Left lobe of liver (tissue), 2 donors: ENCODE data around the gene PRSS53. TPM values are rescaled to one million over a fixed set of nuclear protein-coding genes. Genes with fewer than 3 reads are reported as not detected.
A peak's percentile ranks its signal among the peaks of the same experiment; 100 is the strongest.
"Not testable (repeated sequence)": the region's sequence is repeated elsewhere in the genome, so short reads cannot be mapped to it uniquely, and the experiment has no call there.

ENCODE experiments used
- ATAC-seq: fragments of 200-7000 bp; cut with Tn5 transposase; one replicate; pipeline ENCODE4 v1.9.1; 2020; ENCODE audit warnings: mild to moderate bottlenecking, moderate library complexity
- DNase-seq: peaks from one replicate; pipeline ENCODE4 v3.0.0-alpha.2; 2020; ENCODE audit warnings: low spot score
- total RNA-seq: library from RNA; stranded (reverse); gene quantifications from one replicate; pipeline ENCODE4 v1.2.1, GENCODE V29; 2021
- donor health status: DM: no; HTN: no; CAD: no; lungs with moderate emphysema.
- donor health status: DM: no; HTN: yes; CAD: no.

The PRSS53 gene
- total RNA-seq = 4.4 TPM

DNA sequence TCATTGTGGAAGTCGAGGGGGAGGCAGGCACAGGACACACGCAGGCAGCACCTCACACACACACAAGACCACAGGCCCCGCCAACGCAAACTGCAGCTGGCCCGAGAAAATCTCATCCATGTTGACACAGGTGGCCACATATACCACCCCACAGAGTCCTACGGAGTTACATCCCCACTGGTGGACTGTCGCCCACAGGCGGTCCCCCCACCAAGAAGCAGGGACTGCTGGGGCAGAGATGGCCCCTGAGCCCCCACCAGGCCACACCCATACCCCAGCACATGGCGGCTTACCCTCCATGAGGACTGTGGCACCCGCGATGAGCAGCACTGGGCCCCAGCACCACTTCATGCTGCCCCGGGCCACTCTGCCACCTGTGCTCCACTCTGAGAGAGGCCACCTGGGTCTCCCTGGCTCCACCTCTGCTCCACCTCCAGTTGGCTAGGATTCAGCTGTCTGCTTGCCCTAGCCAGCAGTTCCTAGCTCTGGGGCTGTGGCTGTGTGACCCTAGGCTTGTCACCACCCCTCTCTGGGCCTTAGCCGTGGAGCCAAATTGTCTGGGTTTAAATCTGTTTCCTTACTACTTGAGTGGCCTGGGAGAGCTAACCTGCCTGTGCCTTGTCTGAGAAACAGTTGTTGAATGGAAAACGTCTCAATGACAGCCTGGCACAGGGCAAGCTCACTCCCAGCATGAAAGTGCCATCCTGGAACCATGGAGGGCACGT lies at the start of gene PRSS53:
Gene PRSS53 (minus strand): TSS at position 485 of the 725 bp plus-strand sequence. CDS start 134 bp downstream, at position 351.
- peak; percentile 5 for ATAC-seq
- DNase-seq = no peak

- DNase-seq = not testable (repeated sequence)
Observed at GRCh38 chr16:31136822-31137499, 48.2 kb upstream of the PRSS53 start.

GRCh38 chr16:31136287-31136662 lies 47.5 kb upstream of the PRSS53 start:
- no peak for ATAC-seq
- no peak for DNase-seq

More at GRCh38 chr16:31136822-31137499, 48.2 kb upstream of the PRSS53 start:
- ATAC-seq = not testable (repeated sequence)

DNA sequence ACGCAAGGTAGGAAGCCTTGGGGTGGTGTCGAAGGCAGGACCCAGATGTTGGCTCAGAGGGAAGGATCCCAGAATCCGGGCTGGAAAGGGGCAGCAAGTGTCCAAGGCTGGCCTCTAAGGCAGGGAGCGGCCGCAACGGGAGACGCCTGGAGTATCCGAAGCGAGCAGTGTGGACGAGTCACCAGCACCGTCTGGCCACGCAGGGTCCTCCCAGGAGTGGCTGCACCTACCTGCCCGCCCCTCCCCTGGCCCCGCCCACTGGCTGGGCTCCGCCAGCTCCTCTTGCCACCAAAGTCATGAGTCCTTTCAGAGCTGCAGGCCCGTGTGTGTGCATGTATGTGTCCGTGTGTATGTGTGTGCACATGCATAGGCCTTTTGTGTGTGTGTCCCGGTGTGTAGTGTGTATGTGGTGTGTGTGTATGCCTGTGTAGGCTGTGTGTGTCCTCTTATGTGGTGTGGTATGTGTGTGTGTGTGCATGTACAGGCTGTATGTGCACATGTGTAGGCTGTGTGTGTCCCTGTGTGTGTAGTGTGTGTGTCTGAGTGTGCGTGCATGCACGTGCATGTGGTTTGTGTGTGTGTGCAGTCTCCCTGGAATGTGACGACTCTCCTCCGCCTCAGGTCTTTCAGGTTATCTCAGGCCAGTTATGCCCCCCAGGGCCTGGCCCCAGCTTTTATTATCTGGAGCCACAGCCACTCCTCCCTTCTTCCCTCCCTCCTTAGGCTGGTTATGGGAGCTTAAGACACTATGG lies 47.0 kb upstream of the PRSS53 start, which contains the start of gene PRSS8:
Gene PRSS8 (minus strand): TSS at position 193 of the 752 bp plus-strand sequence. CDS start 229 bp downstream, outside the sequence.
- peak; percentile 88 for DNase-seq
- ATAC-seq = peak; percentile 87

GRCh38 chr16:31134625-31135534 lies 46.1 kb upstream of the PRSS53 start:
- ATAC-seq (peak; percentile 55), DNase-seq (no peak)

- ATAC-seq (no peak), DNase-seq (no peak)
Observed at GRCh38 chr16:31134091-31134571, 45.4 kb upstream of the PRSS53 start.

DNA sequence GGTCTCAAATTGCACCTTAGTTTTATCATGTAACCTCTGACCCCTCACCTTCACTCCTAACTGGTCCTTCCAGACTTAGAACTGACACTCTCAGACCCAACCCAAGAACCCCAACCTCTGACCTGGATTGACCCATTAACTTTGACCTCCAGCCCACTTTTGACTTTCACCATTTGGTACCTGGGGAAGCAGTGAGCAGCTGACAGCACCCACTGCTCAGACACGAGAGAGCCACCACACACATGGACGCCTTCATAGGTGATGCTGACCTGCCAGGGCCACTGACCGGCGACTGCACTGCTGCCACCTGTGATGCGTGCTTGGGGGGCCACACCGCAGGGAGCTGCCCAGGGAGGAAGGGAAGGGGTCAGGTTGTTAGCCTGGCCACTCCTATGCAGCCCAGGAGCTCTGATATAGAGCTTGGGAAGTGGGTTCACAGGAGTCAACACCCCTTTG lies 44.3 kb upstream of the PRSS53 start:
- ATAC-seq (no peak), DNase-seq (no peak)

GRCh38 chr16:31132303-31132979 lies 43.7 kb upstream of the PRSS53 start:
- DNase-seq (no peak), ATAC-seq (no peak)

DNA sequence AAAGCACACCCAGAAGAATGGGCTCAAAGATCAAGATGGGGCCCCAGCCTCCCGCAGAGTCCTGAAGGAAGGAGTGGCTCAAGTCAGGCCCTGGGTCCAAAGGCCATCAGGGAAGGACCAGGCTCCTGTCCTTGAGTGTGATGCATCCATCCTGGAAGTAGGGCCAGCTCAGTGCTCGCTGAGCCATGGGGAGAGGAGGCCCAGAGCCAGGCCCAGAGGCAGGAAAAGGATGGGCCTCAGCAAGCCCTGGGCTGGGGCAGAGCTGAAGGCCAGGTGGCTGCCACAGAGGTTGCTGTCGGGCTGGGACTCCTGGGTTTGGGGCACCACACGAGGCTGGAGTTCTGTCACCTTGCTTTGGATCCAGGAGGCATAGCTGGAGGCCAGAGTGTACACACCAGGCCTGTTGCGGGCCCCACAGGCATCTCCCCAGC lies 43.1 kb upstream of the PRSS53 start:
- no peak for DNase-seq
- no peak for ATAC-seq

DNA sequence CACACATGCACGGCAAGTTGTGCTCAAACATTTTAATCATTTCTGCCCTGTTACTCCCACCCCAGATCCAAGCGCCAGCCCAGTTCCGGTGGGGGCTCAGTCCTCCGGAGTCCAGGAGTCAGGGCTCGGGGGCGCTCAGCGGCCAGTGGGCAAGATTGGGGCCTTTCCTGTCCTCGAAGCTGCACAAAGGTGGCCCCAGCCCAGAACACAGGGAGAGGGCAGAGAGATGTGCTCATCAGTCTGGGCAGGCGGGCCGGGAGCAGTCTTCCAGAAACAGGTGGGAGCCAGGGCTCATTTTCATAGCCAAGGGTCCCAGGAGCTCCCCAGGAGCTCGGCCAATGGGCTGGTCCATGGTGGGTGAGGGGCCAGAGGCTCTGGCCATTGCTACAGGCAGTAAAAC lies 42.7 kb upstream of the PRSS53 start:
- ATAC-seq = no peak
- DNase-seq = no peak

DNA sequence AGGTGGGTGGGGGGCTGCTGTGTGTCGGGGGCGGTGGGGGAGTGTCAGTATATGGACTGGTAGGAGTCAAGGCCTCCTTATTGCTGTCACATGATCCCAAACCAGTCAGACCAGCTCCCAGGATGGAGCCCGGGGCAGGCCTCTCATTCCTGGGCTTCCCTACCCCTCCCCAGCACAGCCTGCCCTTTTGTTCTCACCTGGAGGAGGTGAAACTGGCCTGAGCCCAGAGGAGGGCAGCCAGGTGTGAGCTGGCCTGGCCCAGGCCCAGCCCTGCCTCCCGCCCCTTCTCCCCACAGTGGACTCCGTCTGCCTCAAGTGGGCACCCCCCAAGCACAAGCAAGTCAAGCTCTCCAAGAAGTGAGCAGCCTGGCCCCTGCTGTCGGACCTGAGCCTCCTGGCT lies 42.2 kb upstream of the PRSS53 start:
- ATAC-seq (peak; percentile 4), DNase-seq (peak; percentile 58)

DNA sequence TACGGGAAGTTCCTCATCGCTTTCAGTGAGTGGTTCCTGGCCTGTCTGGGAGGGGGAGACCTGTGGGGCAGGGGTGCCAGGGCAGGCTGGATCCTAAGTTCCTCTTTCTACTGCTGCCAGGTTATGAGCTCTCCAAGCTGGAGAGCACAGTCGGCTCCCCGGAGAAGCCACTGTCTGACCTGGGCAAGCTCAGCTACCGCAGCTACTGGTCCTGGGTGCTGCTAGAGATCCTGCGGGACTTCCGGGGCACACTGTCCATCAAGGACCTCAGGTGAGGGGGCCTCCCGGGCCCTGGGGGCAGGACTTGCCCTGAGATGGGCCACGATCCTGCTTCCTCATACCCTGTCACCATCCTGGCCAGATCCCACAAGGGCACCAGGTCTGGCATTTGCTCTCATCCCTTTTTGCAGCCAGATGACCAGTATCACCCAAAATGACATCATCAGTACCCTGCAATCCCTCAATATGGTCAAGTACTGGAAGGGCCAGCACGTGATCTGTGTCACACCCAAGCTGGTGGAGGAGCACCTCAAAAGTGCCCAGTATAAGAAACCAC lies 41.7 kb upstream of the PRSS53 start:
- ATAC-seq (no peak), DNase-seq (no peak)

DNA sequence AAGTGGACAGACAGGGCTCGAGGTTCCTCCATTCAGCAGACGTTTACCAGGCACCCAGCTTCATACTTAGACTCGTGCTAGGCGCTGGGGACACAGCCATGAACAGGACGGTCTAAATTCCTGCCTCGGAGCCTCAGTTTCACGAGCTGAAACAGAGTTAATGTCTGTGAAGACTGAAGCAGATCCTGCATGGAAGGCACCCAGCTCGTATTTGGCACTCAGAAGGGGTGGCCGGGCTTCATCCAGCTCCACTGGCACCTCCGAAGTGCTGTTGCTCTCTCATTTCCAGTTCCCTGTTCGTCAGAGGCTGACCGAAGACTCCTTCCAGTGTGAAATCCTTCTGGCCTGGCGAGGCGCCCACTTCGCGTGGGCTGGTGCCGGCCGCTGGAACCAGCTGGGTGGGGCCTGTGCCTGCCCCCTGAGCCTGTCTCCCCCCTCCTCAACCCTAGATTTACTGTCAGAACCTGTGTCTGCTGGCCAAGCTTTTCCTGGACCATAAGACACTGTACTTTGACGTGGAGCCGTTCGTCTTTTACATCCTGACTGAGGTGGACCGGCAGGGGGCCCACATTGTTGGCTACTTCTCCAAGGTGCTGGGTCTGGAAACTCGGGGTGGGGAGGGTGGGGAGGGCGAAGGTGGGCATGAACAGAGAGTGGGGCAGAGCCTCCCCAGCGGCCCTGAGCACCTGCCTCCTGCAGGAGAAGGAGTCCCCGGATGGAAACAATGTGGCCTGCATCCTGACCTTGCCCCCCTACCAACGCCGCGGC lies 41.0 kb upstream of the PRSS53 start:
- peak; percentile 9 for ATAC-seq

GRCh38 chr16:31128711-31129567 lies 40.2 kb upstream of the PRSS53 start:
- ATAC-seq (peak; percentile 37), DNase-seq (no peak)

More for the DNA sequence above, 41.0 kb upstream of the PRSS53 start:
- DNase-seq = no peak

GRCh38 chr16:31127182-31127581 lies 38.4 kb upstream of the PRSS53 start:
- ATAC-seq (no peak), DNase-seq (no peak)

DNA sequence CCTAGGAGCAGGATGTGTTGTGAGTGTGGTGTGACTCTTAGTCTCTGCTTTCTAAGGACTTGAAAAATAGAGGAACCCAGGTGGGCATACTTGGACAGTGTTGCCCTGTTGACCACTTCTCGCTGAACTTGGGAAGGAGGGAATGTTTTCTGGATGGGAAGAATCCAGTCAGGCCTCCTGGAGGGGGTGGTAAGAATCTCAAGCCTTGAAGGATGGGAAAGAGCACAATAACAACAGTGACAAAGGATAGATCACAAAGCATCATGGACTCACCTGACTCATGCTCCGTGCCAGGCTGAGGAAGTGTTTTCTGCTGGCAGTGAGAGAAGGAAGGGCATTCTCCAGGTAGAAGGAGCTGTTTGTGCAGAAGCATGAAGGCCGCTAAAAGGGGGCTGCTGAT lies 37.1 kb upstream of the PRSS53 start:
- ATAC-seq (no peak), DNase-seq (no peak)

GRCh38 chr16:31120129-31120528 lies 31.4 kb upstream of the PRSS53 start:
- no peak for DNase-seq
- ATAC-seq = no peak
